Umbilical cord (tissue), 2 donors: ENCODE measurements around the gene HOXD10. TPM values are rescaled to one million over a fixed set of nuclear protein-coding genes. Genes with fewer than 3 reads are reported as not detected.

Experiments used
- DNase-seq: peaks from one replicate; pipeline ENCODE4 v3.0.0-alpha.2; 2015; ENCODE audit warnings: low spot score
- total RNA-seq: library from RNA; depleted of rRNA; stranded (reverse); fragments of >200 nt; gene quantifications from one replicate; pipeline ENCODE4 v1.2.3, GENCODE V29; 2014; ENCODE audit warnings: low replicate concordance; ENCODE audit not compliant: insufficient read depth

Gene HOXD10
- 14.4 TPM for total RNA-seq

DNA sequence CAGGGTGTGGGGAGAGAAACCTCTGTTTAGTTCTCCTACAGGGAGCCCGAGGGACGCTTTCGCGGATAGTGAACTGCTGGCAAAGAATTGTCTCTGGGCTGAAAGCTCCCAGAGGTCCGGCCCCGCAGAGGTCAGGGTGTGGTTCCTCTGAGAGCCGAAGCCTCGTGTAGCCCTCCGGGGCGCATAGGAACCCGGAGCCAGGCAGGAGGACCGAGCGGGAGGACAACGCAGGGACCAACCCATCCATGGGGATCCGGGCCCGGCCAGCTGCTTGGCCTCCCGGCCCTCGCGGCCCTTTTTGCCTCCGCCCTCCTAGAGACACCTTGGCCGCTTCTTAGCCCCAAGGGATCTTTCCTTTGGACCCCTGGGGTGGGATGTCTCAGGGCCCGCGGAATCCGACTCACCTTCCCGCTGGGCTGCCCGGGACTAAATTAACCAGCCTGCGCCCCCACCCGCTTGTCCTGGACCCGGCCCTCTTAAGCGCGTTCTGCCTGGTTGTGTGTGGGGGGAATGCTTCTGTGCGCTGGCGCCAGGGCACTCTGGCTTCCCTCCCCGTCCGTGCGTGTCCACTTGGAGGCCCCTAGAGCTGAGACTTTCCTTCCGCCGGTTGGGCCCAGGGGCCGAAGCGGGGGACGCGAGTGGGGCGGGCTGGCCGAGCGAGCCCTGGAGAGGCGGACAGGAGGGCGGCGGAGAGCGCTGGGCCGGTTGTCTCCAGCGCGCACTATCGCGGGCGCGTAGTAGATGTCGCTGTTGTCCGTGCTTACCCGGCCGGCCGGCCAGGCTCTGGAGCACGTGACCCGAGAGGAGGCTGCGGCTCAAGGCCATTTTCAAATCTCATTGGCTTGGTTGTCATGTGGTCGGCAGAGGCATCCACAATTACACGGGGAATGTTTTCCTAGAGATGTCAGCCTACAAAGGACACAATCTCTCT lies at the start of gene HOXD10:
TSS of gene HOXD10 (plus strand) at position 896 of the 931 bp plus-strand sequence. CDS start 56 bp downstream, outside the sequence.
- no peak for DNase-seq

DNA sequence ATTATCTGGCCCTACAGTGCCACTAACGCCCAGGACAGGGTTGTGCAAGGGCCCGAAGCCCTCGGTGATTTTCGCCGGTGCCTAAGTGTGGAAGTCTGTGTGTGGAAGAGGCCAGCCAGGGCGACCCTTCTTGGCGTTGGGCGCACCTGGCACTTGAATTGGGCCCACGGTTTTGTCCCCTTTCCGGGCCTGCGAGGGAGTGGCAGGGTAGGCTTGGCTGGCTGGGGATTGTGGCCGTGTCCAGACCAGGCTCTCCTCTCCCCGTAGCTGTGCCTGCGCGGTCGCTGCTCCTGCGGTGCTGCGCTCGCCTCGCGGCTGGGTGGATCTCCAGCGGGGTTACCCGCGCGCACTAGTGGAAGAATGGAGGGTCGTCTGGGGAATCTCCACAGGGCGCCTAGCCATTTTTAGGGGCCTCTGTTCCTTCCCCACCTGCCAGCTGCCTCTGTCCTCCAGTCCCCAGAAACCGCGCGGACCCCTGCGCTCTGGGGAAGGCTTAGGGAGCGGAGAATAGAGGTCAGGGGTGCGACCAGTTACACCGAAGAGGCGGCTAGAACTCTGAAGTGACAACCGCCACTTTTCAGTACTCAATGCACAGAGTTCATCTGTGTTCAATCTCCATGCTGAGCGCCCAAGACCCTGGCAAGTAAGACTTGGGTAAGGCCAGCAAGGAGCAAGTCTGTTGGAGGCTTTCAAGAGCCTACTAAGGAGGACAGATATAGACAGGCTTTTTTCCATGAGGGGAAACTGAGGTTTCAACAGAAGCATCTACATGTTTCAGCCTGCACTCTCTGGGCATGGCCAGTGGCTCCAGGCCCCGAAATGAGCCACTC lies 48.8 kb upstream of the HOXD10 start:
- no peak for DNase-seq

DNA sequence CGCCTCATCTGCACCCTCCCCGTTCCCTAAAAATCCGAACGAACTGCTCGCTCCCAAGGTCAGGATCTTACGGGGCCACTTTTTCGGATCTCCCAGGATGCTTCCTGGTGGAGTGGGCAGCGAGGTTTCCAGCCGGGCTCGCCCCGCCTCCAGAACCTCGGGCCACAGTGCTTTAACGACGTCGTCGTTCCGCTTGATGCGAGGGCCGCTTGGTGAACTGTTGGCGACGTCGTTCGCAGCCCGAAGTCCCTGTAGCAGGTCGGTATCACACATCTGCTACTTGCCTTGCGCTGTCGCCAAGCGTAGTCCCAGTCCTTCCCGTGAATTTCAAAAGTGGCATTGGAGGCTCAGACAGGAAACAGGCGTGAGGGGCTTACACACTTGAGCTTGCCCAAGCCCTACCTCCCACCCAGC lies 48.2 kb upstream of the HOXD10 start:
- DNase-seq: no peak

DNA sequence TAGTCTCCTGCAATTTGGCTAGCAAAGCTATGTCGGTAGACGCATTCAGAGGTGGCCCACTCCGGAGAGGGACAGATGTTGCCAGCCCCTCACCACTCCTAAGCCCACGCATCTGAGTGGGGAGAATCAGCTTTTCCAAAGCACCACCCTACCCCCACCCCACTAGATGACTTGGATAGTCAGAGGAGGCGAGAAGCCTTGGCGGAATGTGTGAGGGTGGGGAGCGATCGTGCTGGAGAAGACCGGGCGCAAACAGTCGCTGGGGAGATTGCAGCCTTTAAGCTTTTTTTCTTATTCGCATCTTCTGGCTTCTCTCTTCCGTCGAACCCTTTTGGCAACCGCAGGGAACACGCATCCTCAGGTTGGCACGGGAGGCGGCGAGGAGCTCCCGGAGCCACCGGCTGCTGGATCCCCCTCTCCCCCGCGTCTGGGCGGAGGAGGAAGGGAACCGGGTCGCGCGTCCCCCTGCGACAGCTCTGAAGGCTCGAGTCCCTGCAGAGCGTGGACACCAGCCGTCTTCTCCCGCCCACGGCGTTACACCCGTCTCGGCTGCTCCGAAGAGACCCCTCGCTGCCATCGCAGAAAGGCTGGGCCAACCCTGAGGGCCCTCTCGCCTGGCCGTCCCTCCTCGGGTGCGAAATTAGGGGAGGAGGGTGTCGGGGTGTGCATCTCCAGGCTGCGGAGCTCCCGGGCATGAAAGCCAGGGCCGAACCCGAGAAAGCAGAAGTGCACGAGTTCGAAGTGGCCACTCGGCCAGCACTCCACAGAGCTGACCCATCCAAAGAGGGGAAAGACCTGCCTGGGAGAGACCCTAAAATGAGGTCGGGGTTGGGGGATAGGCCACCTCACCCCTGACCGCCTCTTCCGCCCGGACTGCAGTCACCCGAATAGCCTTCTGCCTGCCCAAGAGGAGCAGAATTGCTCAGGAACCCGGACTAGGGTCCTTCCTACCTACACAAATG lies 45.0 kb upstream of the HOXD10 start:
- no peak for DNase-seq

DNA sequence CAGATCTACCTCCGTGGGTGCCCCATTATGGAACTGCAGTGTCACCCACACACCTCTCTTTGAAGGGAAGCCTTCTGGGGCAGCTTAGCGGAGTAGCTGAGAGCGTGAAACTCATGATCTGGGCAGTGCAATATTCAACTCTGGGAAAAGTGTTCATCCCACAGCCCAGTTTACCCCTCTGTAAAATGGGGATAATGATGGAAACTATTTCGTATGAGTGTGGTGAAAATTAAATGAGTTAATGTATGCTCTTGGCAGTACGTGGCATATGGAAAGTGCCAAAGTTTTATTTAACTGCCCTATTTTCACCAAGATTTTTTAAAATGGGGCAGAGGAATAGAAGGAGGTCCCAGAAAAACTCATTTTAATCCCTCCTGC lies 44.3 kb upstream of the HOXD10 start:
- DNase-seq: no peak

DNA sequence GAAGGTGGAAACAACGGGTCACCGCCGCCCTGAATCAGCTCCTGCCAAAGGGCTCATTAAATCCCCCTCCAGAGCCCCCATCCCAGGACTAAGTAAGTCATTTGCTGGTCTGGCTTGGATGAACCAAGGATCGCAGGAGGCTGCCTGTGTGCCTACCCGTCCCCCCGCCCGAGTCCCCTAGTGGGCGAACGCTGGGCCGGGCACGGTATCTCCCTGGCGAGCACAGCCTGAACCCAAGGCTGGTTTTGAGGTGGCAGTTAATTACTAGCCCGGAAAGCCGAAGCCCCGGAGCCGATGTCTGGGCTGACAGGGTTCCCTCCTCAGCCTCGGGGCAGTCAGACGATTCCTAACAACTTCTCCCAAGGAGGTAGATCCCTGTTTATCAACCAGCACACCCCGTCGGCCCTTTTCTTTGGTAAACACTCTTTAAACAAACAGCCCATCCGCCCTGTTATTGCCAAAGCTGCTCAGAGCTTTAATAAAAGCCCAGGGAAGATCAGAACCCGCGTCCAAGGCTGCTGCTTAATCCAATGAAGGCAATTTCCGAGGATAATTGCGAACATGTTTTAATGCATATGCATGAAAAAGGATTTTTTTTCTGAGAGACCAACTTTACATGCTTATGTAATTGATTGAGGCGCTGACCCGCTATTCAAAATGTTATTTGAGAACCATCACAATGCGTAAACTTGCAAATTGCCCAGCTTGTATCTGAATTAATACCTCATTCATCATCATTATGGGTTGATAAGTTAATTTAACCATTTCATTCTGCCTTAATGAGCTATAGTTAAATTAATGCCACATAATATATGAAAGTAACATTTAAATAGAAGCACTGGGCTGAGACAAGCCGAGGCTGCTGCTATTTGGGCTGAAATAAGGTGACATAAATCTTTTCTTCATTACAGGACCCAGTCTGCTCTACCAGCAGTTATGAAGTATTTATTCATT lies 43.4 kb upstream of the HOXD10 start:
- no peak for DNase-seq

DNA sequence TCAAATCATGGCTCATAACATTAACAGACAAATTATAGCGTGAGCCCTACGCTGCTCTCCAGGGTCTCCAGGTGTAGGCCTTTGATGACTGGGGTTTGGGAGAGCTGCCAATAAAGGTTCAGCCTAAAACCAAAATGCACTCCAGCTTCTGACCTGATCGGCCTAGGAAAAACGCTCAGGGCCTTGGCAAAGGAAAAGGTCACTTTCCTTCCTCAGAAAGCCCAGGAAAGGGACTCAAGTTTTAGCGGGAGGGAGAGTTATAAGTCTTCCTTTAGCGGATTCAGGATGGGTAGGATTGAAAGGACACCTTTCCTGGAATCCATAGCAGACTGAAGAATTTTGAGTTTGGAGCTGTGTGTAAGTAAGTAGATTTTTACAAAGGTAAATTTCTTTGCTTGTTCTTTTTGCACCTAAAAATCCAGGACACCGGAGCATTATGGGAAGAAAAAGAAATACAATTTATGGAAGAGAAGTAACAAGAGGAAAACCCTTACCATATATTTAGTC lies 41.6 kb upstream of the HOXD10 start:
- DNase-seq: no peak

DNA sequence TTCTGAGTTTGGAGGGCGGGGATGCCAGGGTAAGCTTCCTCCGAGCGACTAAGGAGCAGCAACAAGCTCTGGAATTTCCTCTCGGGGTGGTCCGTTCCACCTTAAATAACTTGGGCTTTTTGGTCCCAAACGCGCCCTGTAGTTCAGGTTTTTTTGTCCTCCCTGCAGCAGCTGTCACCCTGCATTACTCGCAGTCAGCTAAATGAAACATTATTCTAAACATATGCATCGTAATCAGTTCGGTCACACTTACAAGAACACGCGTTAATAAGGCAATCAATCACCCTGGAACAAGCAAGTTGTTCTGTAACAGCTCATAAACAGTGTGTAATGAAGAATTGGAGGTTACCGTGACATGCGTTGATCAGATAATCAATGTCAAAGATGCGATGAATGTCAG lies 41.1 kb upstream of the HOXD10 start:
- DNase-seq: peak; percentile 38

DNA sequence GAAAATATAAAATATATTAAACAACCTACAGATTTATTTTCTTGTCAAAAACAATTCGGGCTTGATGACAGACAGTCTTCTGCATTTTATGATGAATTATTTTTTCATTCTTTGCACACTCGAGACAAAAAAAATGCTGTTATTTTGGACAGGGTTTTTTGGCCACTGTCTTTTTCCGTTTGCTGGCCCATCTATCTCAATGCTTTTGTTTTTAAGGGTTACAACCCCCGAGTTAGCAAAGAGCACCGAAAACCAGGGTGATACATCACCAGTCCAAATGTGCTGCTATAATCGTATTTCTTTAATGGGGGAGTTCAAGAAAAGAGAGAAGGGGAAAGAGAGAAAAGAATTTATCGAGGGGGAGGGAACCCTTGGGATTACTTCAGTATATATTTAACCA lies 40.5 kb upstream of the HOXD10 start:
- DNase-seq: no peak

DNA sequence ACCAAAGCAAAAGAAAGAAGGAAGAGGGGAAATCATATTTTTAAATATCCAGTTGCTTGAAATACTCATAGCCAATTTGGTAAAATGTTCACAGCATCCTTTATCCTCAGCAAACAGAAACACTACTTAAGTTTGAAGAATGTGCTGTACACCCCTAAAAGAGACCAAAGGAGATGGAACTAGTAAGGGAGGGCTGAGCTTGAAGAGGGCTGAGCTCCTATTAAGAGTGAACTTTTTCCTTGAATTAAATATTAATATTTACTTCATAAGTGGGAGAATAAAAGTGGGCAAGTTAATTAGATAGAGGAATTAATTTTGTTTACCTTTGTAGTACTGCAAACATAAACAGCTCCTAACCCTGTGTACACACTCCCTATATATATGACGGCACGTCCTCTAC lies 39.8 kb upstream of the HOXD10 start:
- DNase-seq: no peak

DNA sequence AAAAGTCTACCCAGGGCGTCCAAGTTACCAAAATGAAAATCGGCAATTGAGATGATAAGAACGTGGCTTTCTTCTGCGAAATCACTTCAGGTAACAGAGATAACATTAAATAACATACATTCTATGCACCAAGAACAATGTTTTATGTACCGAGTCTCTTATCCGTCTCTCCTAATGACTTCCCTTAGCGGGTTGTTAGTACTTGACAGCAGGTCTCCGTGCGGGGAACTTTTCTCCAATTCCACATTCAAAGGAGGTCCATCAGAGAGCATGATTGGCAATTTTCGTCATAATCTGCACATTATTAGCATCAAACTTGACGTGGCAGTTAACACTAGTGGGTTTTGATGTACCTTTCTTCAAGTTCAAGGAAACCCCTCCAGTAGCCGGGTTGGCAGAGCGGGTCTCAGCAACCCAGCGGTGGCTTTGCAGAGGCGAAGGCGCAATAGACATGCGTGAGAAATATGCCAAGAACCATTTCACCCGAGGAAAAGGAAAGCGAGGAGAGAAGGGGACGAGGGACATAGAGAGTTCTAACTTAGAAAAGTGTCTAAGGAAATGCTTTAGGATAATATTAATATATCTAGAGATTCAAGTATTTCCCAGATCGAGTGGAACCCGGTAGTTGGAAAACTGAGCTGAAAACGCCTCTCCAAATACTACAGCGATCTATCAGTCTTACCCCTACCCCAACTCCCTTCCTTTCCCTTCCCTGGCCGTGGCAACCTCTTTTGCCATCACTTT lies 37.9 kb upstream of the HOXD10 start:
- no peak for DNase-seq

DNA sequence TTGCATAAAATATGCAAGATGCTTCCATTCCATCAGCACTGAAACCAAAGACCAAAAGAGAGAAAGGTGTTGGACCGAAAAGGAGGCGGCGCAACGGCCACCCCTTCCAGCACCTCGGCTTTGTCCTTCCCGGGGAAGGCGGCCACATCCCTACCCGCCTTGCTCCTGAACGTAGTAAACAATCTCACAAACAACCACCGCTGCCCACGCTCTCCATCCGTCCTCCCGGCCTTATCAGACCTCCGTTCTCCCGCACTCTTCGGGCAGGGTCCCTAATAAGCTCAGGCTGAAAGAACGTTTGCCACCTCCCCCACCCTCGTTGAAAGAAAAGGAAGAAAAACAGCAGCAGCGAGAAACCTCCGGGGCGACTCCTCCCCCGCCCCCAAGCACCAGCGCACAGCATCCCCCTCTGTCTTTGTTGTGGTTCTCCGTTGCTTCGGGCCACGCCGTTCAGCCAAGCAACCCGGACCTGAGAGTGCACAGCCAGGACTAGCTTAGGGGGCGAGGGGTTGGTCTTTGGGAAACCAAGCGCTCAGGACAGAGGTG lies 37.2 kb upstream of the HOXD10 start:
- DNase-seq: no peak

DNA sequence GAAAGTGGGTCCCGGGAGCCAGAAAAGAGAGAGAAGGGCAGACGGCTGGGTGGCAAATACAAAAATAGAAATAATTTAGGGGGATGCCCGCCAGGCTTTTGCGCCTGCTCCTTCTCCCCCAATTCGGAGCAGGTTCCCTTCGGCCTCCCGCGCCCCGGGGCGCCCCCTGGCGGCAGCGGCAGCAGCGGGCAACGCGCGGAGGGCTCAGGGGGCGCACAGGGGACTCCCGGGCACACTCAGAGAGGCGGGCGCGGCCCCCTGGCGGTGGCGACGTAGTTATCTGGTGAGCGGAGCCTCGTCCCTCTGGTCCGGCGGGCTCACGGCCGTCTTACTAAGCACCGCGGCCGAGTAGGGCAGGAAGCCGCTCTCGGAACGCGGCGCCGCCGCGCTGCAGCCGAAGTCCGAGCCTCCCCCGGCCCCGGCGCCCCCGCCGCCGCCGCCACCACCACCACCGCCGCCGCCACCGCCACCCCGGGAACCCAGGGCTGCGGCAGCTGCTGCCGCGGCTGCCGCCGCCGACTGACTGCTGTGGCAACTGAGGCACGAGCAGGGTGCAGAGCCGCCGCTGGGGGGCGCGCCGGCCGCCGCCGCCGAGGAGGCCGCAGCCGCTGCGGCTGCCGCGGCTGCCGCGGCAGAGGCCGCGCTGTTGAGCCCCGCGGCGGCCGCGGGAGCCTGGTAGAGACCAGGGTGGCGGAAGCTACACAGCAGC lies 36.6 kb upstream of the HOXD10 start:
- peak; percentile 52 for DNase-seq

DNA sequence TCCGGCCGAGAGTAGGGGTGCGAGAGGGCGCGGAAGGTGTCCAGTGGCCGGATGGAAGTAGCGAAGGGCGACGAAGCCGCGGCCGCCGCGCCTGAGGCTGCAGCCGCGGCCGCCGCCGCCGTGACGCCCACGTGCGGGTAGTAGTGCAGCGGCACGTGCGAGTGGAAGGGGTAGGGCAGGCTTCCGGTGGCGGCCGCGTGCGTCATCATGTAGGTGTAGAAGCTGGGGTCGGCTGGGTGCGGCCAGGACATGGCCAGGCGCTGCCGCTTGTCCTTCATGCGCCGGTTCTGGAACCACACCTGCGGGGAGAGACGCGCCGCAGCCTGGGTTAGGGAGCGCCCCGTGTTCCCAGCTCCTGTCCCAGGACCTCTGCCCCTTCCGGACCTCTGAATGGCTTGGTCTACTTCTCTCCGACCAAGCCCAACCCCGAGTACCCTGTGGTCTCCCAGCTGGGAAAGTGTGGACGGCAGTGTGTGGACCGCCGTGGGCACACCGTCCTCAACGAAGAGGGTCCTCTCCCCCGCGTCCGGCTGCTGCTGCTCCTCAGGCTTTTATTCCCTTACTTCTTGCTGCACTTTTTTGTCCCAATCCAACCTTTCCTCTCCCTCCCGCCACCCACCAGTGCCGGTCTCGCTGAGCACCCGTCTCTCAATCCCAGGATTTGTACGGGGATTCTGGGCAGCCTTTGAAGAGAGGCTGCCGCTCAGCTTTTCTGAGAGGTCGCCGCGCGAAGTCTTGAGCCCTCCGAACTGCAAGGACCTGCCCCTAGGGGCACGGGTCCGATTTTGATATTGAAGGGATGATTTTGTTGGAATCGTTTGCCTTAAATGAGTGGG lies 35.8 kb upstream of the HOXD10 start:
- DNase-seq: no peak

DNA sequence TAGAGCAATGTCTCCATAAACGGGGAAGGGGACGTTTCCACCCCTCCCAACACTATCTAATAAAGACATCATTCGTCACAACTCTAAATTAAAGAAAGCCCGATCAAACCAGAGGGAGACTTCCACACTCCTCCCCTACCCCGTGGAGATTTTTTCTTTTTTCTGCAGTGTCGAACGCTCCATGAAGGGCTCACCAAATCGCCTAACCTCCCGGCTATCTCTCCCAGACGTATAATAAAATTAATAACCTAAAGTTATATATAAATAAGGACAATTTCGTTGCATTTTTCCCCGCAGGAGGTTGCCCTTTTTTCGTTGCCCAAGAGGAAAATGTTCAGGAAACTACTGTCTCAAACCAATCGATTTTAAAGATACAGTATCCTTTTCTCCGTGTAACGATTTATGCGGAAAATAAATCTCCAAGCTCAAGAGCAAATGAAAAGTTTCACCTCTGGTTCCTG lies 35.2 kb upstream of the HOXD10 start:
- no peak for DNase-seq

DNA sequence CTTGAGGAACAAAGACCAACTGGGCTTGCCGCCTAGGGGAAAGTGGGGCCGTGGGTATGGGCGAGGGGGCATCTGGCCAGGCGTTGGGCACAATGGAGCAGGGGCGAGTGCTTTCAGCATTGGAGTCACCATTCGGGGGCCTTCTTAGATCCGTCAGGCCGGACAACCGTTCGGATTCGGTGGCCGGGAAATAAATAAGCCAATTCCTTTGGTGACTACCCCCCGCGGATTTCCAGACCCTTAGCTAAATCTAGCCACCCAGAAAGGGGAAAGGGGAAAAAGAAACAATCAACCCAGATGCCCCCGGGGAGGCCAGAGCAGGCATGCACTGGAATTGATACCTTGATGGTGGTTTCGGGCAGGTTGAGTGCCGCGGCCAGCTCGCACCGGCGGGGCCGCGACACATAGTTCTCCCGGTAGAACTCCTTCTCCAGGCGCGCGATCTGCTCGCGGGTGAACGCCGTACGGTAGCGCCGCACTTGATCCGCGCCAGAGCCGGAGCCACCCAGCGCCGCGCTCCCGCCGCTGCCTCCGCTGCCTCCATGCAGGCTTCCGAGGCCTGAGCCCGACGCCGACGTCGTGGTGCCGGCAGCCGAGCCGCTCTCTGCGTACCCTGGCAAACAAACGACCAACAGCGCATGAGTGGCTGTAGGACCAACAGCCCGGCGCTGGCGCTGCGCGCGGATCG lies 34.6 kb upstream of the HOXD10 start:
- no peak for DNase-seq

DNA sequence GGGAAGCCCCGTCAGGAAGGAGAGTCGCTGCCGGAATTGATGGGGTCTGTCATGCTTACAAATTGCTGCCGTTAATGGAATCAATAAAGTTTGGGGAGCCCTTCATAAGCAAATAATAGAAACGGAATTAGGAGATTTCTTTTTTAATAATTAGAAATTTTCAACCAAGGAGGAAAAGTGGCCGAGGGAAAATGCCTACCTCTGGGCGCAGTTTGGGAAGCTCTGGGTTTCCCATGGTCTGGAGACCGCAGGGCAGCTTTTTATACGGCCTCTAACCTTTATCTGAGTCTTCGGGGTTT lies 34.1 kb upstream of the HOXD10 start:
- DNase-seq: no peak
